Fibroblast of skin of scalp (primary cell): ENCODE results near the gene SYT14. TPM values are rescaled to one million over a fixed set of nuclear protein-coding genes. Genes with fewer than 3 reads are reported as not detected.
"Not testable (repeated sequence)": the region's sequence is repeated elsewhere in the genome, so short reads cannot be mapped to it uniquely, and the experiment has no call there.

ENCODE experiments used
- DNase-seq: peaks from one replicate; pipeline ENCODE4 v3.0.0-alpha.2; 2013
- polyA plus RNA-seq, 2 experiments: library from polyadenylated mRNA; unstranded; fragments of 120-200 nt; gene quantifications; one replicate each; pipeline ENCODE4 v1.2.1, GENCODE V29; 2013; ENCODE audit not compliant: insufficient read length in 2 of 2

Gene SYT14
- 0.36 TPM for polyA plus RNA-seq (2013, experiment 1 of 2; ENCODE audit: insufficient read length)
- polyA plus RNA-seq (2013, experiment 2 of 2; ENCODE audit: insufficient read length): 0.35 TPM

DNA sequence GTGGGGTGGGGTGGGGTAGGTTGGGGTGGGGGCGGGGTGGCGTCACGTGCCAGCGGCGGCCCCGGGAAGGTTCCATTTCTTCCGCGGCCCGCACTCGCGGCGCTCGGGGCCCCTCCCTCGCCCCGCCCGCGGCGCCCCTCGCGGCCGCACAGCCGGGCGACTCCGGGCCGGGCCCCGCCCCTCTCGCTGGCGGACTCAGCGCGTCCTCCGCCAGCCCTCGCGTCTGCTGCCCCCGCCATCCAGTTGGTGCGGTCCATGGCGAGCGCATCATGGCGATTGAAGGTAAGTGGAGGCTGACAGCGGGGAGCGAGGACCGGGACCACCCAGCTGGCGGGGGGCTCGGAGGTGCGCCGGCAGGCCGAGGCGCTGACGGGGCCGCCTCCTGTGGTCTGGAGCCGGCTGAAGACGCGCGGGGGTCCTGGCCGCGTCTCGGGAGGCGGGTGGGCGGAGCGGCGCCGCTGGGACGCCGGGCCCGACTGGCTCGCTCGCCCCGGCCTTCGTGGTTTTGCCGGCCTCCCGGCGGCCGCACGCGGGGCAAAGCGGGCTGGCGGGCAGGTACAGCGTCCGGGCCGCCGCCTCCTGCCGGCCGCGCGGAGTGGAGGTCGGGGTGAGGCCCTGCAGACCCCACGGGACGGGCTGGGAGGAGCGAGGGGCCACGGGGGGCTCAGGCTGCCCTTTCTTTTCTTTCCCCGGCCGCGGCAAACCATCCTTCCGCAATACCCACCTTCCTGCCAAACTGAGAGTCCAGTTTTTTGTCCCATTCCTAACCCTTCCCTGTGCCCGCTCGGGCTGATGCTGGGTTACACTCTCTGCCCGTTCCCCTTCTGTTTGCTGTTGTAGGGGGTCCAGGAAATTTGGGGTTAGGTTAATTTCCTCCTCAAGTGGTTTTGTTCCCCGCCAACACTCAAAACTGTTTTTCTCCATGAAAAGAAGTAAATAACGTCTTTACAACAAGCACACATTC lies at the start of gene SYT14:
TSS of gene SYT14 (plus strand) at position 222 of the 964 bp plus-strand sequence. CDS start at position 270, 48 bp downstream.
- peak; percentile 40 for DNase-seq

DNA sequence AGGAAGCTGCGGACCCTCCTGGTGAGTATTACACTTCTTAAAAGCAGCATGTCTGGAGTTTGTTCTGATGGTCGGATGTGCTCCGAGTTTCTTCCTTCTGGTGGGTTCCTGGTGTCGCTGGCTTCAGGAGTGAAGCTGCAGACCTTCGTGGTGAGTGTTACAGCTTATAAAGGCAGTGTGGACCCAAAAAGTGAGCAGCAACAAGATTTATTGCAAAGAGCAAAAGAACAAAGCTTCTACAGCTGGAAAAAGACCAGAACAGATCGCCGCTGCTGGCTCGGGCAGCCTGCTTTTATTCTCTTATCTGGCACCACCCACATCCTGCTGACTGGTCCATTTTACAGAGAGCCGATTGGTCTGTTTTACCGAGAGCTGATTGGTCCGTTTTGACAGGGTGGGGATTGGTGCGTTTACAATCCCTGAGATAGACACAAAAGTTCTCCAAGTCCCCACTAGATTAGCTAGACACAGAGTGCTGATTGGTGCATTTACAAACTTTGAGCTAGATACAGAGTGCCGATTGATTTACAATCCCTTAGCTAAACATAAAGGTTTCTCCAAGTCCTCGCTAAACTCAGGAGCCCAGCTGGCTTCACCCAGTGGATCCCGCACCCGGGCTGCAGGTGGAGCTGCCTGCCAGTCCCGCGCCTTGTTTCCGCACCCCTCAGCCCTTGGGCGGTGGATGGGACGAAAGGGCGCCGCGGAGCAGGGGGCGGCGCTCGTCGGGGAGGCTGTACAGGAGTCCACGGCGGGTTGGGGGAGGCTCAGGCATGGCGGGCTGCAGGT lies 49.5 kb upstream of the SYT14 start:
- not testable (repeated sequence) for DNase-seq

DNA sequence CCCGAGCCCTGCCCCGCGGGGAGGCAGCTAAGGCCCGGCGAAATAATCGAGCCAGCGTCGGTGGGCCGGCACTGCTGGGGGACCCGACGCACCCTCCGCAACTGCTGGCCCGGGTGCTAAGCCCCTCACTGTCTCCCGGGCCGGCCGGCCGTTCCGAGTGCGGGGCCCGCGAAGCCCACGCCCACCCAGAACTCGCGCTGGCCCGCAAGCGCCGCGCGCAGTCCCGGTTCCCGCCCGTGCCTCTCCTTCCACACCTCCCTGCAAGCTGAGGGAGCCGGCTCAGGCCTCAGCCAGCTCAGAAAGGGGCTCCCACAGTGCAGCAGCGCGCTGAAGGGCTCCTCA lies 49.0 kb upstream of the SYT14 start:
- DNase-seq: no peak

DNA sequence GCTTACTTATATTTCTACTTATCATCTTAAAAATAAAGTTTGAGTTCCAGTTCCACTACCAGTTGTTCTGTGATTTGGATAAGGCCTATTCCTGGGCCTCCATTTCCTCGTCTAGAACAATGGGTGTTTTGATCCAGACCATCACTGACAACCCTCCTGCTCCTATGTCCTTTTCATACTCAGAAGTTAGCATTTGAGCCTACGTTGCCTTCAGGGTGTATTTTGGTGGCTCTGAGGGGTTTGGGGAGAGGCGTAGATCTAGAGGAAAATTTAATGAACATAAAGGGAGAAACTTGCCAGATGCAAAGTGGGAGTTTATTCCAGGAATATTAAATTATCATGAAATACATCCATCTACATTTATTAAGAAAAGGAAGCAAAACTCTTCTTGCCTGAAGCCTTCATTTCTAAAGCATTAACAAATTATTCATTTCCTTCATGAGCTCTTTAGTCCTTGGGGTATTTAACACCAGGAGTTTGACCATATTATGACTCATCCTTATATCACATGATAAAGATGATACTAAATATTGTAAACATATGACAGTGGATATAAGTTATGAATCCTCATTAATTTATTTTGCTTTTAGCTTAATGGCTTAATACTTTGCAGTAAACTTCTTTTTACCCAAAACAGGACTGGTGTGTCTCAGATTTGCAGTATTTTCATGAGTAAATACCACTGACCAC lies 47.2 kb upstream of the SYT14 start:
- peak; percentile 63 for DNase-seq

DNA sequence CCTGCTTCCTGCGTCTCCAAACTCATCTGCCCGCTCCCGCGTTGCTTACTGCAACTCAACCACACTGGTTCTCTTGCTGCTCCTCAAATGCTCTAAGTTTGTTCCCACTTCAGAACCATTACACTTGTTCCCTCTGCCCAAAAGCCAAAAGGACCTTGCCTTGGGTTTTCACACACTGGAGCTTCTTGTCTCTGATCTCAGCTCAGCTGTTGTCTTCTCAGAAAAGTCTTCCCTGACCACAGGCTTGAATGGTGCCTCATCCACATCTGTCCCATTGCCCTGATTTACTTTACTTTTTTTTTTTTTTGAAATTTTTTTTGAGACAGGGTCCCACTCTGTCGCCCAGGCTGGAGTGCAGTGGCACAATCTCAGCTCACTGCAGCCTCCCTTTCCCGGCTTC lies 44.3 kb upstream of the SYT14 start:
- DNase-seq: no peak

DNA sequence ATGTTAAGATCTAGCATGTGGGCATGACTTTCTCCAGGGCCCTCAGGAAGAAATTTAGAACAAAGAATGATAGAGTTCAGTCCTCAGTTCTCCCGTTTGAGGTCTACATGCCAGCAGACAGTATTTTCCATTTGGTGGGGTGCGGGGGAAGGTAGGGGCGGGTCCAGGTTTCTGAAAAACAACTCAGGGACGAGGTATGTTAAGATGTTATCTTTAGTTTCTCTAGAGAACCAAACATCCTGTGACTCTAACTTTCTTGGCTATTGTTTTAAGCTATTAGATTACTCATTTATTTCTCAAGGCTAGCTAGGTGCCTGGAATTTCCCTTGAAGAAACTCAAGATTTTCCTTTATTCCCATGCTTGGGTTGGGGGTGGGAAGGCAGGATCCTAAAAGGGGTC lies 42.3 kb upstream of the SYT14 start:
- peak; percentile 38 for DNase-seq

DNA sequence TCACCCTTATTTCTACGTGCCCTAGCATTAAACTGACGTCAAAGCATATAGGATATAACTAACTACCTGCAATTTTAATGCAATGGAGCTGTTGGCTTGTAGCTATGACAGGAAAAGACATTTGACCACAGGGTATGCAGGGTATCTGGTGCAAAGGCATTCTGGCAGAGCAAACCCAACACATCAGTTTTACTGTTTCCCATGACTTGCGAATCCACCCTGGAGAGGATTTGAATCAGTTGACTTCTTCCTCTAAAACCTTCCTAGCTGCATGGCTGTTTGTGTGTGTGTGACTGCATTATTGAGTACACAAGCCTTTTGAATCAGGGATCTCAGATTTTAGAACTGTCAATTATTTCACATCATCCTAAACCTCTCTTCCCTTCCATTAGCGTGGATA lies 41.7 kb upstream of the SYT14 start:
- no peak for DNase-seq

DNA sequence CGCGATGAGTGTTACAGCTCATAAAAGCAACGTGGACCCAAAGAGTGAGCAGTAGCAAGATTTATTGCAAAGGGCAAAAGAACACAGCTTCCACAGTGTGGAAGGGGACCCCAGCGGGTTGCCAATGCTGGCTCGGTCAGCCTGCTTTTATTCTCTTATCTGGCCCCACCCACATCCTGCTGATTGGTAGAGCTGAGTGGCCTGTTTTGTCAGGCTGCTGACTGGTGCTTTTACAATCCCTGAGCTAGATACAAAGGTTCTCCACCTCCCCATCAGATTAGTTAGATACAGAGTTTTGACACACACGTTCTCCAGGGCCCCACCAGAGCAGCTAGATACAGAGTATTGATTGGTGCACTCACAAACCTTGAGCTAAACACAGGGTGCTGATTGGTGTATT lies 39.7 kb upstream of the SYT14 start:
- DNase-seq: not testable (repeated sequence)

DNA sequence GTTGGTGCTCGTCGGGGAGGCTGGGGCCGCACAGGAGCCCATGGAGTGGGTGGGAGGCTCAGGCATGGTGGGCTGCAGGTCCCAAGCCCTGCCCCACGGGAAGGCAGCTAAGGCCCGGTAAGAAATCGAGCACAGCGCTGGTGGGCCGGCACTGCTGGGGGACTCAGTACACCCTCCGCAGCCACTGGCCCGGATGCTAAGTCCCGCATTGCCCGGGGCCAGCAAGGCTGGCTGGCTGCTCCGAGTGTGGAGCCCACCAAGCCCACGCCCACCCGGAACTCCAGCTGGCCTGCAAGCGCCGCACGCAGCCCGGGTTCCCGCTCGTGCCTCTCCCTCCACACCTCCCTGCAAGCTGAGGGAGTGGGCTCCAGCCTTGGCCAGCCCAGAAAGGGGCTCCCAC lies 39.2 kb upstream of the SYT14 start:
- not testable (repeated sequence) for DNase-seq

DNA sequence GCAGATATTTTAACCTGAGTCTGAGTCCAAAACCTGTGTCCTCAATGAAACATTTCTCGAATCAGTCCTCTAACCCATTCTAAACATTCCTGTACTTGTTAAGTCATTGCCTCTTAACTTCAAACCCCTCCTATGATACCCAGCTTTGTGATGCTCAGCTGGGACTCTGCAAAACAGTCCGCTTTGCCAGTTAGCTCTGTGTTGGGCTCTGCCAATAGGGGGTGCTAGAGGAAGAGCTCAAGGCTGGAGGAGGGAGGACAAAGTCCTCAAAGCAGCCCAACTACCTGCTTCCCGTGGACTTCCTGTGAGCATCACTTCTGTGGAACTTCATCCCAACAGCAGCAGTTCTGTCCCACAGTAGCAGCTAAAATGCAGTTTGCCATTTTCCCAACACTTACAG lies 38.1 kb upstream of the SYT14 start:
- no peak for DNase-seq

DNA sequence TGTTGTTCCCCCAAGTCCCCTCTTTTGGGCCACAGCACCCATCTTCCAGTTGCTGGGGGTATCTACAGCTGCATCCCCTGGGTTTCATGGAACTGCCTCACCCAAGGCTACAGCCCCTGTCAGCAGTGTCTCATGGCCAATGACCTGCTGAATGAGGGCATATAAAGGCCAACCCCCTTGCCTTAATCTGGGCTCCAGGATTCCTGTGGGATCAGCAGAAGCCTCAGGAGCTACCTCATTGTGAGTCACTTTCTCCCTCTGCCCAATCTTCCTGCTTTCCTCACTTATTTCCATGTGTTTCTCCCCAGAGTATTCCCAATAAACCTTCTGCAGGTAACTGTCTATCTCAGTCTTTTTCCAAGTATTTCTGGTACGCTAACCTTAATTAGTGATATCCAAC lies 37.3 kb upstream of the SYT14 start:
- DNase-seq: peak; percentile 70

DNA sequence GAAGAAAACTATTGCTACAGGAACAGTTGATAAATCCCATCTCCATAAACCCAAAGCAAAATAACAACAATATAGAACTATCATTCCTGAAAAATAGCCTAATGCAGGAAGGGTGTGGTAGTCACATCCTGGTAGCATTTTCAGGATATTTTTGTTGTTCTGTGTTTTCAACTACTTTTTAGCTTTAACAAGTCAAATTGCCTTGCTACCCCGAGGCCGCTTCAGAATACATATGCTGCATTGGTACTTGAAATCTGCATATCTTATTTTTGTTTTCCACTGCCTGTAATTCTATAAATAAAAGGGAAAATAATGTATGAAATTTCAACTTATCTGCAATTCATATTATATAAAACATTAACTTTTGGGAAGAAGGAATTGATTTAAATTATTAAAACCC lies 36.8 kb upstream of the SYT14 start:
- no peak for DNase-seq

DNA sequence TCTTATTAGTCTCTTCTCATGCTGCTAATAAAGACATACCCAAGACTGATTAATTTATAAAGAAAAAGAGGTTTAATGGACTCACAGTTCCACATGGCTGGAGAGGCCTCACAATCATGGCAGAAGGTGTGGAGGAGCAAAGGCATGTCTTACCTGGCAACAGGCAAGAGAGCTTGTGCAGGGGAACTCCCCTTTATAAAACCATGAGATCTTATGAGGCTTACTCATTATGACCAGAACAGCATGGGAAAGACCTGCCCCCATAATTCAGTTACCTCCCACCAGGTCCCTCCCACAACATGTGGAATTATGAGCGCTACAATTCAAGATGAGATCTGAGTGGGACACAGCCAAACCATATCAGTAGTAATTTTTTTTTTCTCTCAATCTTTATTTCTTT lies 33.2 kb upstream of the SYT14 start:
- DNase-seq: not testable (repeated sequence)

DNA sequence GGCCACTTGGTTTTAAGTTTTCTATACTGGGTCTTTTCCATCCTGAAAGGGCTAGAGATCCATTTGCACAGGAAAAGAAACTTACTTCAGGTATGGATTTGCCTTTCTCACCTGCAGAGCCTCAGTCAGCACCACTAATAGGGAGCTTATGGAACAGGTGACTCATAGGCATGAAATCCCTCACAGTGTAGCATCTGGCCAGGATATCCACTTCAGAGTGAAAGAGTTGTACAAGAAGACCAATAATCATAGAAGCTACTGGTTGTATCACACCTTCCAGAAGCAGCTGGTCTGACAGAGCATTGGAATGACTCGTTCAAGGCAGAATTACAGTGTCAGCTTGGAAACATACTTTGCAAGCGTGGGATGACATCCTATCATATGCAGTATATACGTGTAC lies 26.3 kb upstream of the SYT14 start:
- DNase-seq: no peak

DNA sequence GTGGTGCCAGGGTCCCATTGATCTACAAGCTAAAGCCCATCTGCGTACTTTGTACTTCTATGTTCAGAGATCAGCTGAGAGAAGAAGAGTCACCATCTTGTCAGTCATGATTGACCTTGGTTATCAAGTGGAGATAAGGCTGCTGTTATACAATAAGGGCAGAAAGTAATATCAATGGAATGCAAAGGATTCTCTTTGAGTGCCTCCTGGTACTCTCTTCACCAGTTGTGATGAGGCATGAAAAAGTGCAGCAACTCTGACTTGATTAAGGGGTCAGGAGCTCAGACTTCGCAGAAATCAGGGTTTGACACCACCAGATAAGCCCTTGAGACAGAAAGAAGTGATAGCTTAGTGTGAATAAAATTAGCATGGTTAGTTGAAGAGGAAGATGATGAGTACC lies 25.7 kb upstream of the SYT14 start:
- DNase-seq: no peak

DNA sequence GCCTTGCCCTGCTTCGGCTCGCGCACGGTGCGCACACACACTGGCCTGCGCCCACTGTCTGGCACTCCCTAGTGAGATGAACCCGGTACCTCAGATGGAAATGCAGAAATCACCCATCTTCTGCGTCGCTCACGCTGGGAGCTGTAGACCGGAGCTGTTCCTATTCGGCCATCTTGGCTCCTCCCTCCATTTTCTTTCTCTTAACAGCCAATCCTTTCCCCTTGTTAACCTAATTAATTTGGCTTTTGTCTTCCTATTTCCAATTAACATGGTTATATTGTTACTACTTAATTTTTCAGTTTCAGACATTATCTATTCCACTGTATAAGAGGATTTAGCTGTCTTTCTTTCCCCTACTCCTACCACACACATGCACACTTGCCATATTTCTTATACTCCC lies 18.4 kb upstream of the SYT14 start:
- not testable (repeated sequence) for DNase-seq

DNA sequence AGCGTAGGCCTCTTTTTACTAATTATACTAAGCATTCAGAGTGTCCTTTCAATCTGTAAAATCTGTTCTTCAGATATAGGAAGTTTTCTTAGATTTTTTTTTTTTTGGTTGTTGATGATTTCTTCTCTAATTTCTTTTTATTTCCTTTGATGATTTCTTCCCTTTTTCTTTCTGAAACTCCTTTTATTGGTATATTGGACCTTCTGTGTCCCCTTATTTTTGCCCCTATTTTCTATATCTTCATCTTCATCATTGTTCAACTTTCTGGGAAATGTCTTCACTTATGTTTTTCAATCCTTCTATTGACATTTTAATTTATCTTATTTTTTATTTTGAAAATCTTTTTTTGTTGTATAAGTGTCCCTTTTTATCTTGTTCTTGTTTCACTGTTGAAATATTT lies 17.2 kb upstream of the SYT14 start:
- DNase-seq: no peak

DNA sequence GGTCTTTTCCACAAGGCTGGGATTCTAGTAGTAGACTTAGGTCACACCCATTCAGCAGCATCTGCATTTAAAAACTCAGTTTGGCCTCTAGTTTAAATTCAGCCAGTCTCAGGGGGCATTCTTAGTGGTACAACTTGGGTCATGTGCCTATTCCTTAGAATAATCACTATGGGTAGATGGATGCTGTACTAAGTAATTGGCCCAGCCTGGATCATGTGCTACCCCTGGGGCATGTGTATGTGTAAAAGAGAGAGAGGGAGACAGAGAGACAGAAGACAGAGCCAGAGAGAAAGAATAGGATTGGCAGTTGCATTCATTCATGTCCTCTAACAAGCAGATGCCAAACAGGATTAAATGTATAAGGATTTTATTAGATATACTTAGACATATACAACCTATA lies 13.6 kb upstream of the SYT14 start:
- DNase-seq: no peak

DNA sequence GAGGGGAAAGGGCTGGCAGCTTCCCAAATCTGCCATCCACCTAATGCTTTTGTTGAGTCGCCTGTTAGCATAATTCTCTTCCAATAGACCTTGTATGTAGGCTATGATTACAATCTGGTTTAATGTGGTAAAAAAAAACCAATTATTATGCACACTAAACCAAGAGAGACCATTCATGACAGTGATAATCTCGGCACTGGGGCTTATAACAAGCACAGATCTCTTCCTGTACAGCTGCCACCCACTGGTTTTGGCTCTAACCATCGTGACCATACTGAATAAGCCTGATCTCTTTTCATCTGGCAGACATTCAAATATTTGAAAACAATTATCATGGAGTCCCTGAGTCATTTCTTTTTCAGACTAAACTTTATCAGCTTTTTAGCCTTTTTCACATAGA lies 12.0 kb upstream of the SYT14 start:
- DNase-seq: peak; percentile 92

DNA sequence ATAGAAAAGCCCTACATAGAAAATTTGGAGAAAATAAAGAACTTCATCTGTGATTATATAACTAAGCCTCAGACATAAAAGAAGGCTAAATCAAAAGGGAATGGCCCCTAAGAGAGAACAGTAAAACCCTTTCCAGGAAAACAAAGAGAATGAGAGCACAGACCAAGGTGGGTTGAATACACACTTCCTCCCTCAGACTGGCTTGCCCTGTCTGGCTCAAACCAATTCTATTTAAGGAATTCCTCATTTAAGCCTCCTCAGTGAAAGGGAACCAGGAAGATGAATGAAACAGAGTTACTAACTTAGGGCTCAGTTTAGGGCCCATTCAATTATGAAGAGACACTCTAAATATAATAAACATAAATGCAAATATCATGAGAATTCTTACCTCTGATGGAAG lies 10.6 kb upstream of the SYT14 start:
- DNase-seq: no peak

DNA sequence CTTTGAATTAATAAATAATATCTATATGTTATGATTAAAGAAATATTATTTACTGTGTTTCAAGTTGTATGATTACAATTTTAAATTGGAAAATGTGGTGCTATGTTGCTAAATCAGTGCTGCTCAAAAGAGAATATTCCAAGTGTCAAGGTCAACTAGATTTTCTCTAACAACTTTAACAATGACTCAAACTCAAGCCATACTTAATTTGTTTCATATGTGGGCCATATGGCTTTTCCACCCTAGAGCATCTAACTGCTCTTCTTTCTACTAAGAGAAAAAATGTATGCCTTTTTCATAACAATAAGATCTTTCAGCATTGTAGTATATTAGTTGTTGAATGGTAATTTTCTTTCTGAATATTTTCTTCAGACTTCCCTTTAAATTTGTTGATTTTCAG lies 8.3 kb upstream of the SYT14 start:
- peak; percentile 37 for DNase-seq

DNA sequence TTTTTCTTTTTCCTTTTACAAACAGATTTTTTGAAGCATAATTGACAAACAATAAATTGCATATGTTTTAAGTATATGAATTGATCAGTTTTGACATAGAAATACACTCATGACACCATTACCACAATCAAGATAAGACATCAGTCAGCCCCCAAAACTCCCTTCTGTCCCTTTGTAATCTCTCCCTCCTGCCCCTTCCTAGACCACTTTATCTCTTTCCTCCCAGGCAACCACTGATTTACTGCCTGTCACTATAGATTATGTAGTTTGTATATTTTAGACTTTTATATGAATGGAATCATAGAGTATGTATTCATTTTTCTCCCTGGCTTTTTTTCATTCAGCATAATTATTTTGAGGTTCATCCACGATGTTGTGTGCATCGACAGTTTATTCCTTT lies 6.9 kb upstream of the SYT14 start:
- DNase-seq: no peak

DNA sequence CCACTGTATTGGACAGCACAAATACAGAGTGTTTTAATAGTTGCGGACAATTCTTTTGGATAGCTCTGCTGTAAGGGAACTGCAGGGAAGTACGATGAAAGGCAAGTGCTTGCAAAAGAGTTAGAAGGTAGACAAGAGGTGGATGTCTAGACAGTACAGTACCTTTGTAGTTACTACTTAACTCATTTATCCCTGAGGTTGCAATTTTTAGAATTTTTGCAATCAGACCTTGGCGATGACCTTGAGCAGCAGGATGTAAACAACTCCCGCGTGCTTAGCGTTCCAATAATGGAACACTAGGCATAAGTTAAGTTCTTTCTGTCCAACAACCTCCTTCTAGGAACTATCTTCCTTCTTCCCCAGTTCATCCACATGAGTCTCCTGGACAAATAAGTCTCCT lies 1.9 kb upstream of the SYT14 start:
- no peak for DNase-seq
